ENCODE results near the gene NECTIN1. TPM values are rescaled to one million over a fixed set of nuclear protein-coding genes. Genes with fewer than 3 reads are reported as not detected.

Gene NECTIN1
- total RNA-seq, 1 donor from 2014 or later = 20.6 TPM

DNA sequence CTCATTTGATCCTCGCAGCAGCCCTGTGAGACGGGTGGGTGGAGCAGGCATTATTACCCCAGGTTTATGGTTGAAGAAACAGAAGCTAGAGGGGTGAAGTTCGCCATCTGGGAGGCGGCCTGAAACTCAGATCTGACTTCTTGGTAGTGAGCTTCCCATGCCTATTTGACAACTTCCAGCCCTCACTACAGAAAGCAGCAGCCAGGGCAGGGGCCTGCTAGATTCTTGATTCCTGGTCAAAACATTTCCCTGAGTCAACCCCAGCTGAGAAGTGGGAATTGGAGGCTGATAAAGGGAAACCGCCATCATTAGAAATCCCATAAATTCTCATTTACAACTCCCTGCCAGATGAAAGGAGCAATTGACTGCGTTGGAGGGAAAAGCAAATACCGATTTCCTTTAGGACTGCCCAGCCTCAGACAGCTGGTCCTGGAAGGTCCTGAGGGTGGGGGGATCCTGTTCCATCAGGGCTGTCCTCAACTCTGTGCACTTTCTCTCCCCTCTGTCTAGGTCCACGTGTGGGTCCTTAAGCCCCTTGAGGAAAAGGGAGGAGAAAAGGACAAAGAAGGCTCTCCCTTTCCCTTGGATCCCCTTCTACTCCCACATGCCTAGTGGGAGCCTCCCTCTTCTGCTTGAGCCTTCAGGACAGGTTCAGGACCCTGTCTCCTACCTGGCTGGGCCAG lies 10.2 kb upstream of the NECTIN1 start:
- intact Hi-C loops (cut with micrococcal nuclease) = no loop called here
- no peak for DNase-seq
- no peak for ATAC-seq

DNA sequence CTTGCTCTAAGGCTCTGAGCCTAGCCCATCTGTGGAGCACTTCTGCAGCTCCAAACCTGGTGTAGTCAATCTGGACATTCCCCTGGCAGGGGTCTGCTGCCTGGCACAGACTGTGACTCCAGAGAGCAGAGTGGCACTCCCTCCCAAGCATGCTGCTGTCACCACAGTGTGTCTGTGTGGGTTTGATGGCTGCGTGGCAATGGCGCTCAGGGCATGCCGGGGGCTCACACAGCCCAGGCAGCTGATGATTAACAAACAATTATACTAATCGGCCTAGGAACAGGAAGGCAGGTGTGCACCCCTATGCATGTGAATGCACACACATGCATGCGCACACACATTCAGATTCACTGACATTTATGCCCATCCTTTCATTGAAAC lies 9.0 kb upstream of the NECTIN1 start:
- intact Hi-C loops (cut with micrococcal nuclease) = no loop called here
- ATAC-seq = no peak

DNA sequence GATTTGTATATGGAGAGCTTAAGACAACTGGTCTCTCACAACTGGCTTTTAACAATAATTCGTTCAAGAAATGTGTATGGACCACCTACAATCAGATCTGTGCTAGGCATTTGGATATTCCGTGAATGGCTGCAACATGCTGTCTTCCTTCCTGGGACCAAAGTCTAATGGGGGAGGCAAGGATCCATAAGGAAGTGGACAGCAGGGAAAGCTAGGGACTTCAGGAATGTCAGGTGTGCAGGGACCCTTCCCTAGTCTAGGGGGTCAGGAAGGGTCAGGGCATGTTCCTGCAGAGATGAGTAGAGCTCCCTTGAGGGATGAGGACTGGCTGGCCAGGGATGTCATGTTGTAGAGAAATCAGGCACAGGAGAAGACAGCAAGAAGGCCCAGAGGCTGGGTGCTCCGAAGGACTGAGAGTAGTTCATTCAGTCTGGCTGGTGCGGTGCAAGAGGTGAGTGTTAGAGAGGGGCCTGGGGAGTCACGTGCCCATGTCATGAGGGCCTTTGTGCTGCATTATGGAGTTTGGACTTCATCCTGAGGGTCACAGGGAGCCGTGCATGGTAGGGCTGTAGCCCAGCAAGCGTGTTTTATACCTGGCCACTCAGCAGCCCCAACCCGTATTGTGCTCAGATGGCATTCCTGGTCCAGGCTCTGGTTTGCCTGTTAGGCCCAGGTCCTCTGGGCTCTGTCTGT lies 8.5 kb upstream of the NECTIN1 start:
- intact Hi-C loops (cut with micrococcal nuclease) = no loop called here
- ATAC-seq (no peak), DNase-seq (no peak)

More for the DNA sequence above, 9.0 kb upstream of the NECTIN1 start:
- no peak for DNase-seq

- intact Hi-C loops (cut with micrococcal nuclease) = no loop called here
- ATAC-seq (no peak), DNase-seq (no peak)
Observed at GRCh38 chr11:119734788-119735187, 5.8 kb upstream of the NECTIN1 start.

DNA sequence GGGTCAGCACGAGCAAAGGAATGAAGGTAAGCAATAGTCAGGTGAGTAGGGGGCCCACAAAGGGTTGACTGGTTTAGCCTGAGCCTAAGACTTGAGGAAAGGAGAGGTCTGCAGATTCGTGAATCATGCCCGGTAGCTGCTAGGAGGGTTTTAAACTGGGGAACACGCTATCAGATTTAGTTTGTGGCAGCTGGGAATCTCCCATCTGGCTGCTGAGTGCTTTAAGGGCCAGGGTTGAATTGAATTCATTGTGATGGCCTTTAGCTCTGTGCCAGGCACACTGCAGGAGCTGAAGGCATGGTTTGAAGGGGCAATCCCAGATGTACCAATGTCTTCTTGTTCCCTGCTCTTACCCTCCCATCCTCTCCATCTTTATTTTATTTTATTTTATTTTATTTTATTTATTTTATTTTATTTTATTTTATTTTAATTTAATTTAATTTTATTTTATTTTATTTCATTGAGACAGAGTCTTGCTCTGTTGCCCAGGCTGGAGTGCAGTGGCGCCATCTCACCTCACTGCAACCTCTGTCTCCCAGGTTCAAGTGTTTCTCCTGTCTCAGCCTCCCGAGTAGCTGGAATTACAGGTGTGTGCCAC lies 1.9 kb upstream of the NECTIN1 start:
- intact Hi-C loops (cut with micrococcal nuclease) = no loop called here
- DNase-seq = no peak
- ATAC-seq = no peak

GRCh38 chr11:119729951-119730613 lies 1.1 kb upstream of the NECTIN1 start:
- ATAC-seq = peak; percentile 68
- intact Hi-C loops (cut with micrococcal nuclease) = no loop called here
- peak; percentile 77 for DNase-seq

DNA sequence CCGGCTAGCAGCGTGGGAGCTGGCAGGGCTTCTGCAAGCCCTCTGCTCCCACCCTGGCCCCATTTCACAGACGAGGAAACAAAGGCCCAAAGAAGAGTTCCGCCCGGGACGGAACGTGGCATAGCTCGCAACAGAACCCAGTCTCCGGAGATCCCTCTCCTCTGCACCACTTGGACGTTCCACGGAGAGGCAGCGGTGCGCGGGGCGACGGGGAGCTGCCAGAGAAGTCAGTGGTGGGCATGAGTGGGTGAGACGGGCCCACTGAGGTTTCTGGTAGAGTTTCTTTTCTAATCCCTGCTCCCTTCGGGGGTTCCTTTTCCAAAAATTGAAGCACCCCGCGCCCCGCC lies 554 bp upstream of the NECTIN1 start:
- no peak for DNase-seq
- ATAC-seq = peak; percentile 12
- intact Hi-C loops (cut with micrococcal nuclease) = no loop called here

- intact Hi-C loops (cut with micrococcal nuclease) = no loop called here
- ATAC-seq = no peak
Observed at GRCh38 chr11:119728211-119728626, 781 bp downstream of the NECTIN1 start.

GRCh38 chr11:119727523-119728151 lies 1.4 kb downstream of the NECTIN1 start:
- peak; percentile 42 for ATAC-seq
- DNase-seq = peak; percentile 62
- intact Hi-C loops (cut with micrococcal nuclease) = no loop called here

More at GRCh38 chr11:119728211-119728626, 781 bp downstream of the NECTIN1 start:
- no peak for DNase-seq

DNA sequence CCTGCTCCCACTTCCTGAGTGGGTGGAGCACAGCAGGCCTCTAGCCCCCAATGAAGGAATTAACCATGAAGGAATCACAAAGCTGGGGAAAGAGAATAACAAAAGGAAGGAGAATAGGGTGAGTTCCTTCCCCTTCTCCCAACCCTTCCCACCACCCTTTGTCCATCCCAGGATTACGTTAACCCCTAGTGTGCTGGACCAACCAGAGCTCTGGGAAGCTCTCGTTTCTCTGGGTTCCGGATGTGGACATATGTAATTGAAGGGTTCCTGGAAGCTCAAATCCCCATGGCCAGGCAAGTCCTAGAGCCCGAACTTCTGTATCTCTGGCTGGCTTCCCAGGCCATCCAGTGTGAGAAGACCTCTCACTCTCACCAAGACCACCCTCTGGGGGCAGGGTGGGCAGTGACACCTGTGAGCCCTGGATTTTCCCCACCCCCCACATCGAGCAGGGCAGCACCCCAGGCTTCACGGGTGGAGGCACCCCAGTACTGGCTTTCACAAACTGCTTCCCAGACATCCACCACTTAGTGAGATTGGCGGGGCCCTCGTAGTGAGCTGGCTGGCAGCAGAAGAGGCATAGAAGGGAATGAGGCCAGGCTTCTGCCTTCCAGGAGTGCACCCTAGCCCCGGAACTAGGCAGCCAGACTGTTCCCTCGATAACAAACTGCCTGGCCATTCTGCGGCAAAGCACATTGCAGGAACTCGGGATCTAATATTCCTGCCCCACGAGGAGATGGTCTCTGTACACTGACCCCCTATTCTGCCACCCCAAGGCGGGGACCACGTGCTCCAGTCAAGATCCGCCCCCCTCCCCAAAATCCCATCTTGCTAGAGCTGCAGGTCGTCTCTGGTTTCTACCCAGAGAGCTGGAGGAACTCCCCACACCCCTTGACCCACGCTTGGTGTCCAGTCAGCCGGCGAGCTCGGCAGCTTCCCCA lies 2.1 kb downstream of the NECTIN1 start:
- intact Hi-C loops (cut with micrococcal nuclease) = no loop called here
- ATAC-seq = no peak

DNA sequence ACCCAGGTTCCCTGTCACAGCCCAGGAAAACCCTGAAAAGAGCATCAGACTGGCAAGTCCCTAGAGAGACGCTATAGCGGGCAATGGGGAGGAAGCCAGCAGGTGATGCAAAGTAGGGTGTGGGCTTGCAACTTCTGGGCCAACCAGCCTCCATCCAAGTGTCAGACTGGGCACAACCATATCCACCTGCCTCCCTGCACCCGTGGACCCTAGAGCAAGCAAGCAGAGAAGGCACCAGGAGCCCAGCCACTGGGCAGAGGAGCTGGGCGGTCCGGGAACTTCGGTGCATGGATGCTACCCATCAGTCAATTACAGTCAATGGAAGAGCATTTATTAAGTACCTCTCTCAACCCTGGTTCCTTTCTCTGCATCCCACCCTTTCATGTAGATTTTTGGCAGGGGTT lies 2.8 kb downstream of the NECTIN1 start:
- DNase-seq = no peak
- intact Hi-C loops (cut with micrococcal nuclease) = no loop called here
- no peak for ATAC-seq

More for the DNA sequence above, 2.1 kb downstream of the NECTIN1 start:
- DNase-seq = no peak

GRCh38 chr11:119724956-119725355 lies 4.0 kb downstream of the NECTIN1 start:
- DNase-seq (no peak), ATAC-seq (no peak)
- intact Hi-C loops (cut with micrococcal nuclease) = no loop called here

DNA sequence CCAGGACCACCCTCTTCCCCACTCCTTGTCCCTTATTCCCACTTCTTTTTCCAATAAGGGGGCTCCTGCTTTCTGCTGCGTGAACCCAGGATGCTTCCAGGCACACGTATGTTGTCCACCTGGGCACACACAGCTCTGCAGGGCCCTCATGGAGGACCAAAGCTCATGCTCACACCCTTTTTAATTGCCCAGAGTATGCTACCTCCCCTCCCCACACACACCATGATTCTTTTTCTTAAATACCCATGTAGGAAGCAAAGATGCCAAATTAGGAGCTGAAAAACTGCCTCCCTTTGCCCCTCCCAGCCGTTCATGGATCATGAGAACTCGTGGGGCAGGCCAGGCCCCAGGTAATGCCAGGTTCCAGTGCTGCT lies 5.1 kb downstream of the NECTIN1 start:
- DNase-seq (no peak), ATAC-seq (no peak)
- intact Hi-C loops (cut with micrococcal nuclease) = no loop called here

- DNase-seq (no peak), ATAC-seq (no peak)
- intact Hi-C loops (cut with micrococcal nuclease) = no loop called here
Observed at GRCh38 chr11:119723243-119723951, 5.6 kb downstream of the NECTIN1 start.

DNA sequence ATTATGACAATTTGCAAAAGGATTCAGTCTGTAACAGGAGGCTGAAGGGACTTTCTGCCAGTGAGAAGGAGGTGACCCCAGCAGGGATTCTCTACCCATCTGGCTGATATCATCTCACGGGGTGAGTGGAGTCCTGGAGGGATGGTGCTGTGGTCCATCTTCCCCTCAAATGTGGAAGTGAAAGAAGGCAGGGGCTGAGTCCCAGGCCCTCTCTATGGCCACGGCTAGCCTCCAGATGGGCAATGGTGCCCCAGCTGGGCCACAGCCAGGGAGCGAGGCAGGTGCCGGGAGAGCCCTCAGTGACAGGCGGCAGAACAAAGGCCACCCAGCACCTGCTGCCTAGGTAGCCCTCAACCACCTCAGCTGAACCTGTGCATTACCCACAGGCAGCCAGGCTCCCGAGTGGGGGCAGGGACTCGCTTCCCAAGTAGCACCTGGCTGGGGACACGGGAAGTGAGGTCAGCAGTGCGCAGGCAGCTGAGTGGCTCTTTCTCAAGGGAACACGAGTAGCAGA lies 6.7 kb downstream of the NECTIN1 start:
- ATAC-seq (no peak), DNase-seq (no peak)
- intact Hi-C loops (cut with micrococcal nuclease) = no loop called here

- ATAC-seq (peak; percentile 74), DNase-seq (peak; percentile 53)
- intact Hi-C loops (cut with micrococcal nuclease) = no loop called here
Observed at GRCh38 chr11:119721129-119722120, 7.6 kb downstream of the NECTIN1 start.

Measured in left ventricle myocardium superior (tissue), 1 donor.